Activated B cell treated with CpG ODN at 0.5 μM for 24 hours (primary cell): Measurements from ENCODE around the gene NRARP. TPM values are rescaled to one million over a fixed set of nuclear protein-coding genes. Genes with fewer than 3 reads are reported as not detected.

Experiments used
- ATAC-seq: fragments of 200-7000 bp; cut with Tn5 transposase; one replicate; pipeline ENCODE4 v1.10.0; 2021; ENCODE audit warnings: low read depth, mild to moderate bottlenecking, moderate library complexity
- CTCF ChIA-PET: fragments of 350-600 bp; sonication (Branson Sonifier 250); formaldehyde crosslinking; loops from one replicate; lab custom pipeline; 2021; ENCODE audit warnings: antibody characterized with exemption; lab: Charles Lee
- POLR2A ChIA-PET: fragments of 350-600 bp; sonication (Branson Sonifier 250); formaldehyde crosslinking; loops from one replicate; lab custom pipeline; 2021; ENCODE audit warnings: antibody characterized with exemption; lab: Charles Lee
- DNase-seq: peaks from one replicate; pipeline ENCODE4 v3.0.0; 2022
- H3K27ac Mint-ChIP-seq: one replicate; pipeline ENCODE4 v1.8.0; 2020; ENCODE audit warnings: mixed read lengths
- H3K27me3 Mint-ChIP-seq: one replicate; pipeline ENCODE4 v1.8.0; 2021; ENCODE audit warnings: mixed read lengths
- H3K36me3 Mint-ChIP-seq: one replicate; pipeline ENCODE4 v1.8.0; 2021; ENCODE audit warnings: low read depth, mixed read lengths
- H3K4me1 Mint-ChIP-seq: one replicate; pipeline ENCODE4 v1.8.0; 2021; ENCODE audit warnings: mixed read lengths
- H3K4me3 Mint-ChIP-seq: one replicate; pipeline ENCODE4 v1.8.0; 2020; ENCODE audit warnings: mild to moderate bottlenecking, mixed read lengths
- H3K9me3 Mint-ChIP-seq: one replicate; pipeline ENCODE4 v1.8.0; 2020; ENCODE audit warnings: mixed read lengths
- CTCF ChIP-seq: fragments of 200-600 bp; IDR thresholded peaks from one replicate; pipeline ENCODE4 v1.8.0; 2022; ENCODE audit warnings: antibody characterized with exemption, mild to moderate bottlenecking
- intact Hi-C: fragments of 100-400 bp; cut with micrococcal nuclease; formaldehyde crosslinking; loops from one replicate; pipeline ENCODE4 v1.15.1; 2024
- total RNA-seq: library from RNA; stranded (reverse); gene quantifications from 2 replicates; pipeline ENCODE4 v1.2.3, GENCODE V29; 2022

The NRARP gene
- total RNA-seq, 1 donor from 2014 or later, result 3.0 TPM

DNA sequence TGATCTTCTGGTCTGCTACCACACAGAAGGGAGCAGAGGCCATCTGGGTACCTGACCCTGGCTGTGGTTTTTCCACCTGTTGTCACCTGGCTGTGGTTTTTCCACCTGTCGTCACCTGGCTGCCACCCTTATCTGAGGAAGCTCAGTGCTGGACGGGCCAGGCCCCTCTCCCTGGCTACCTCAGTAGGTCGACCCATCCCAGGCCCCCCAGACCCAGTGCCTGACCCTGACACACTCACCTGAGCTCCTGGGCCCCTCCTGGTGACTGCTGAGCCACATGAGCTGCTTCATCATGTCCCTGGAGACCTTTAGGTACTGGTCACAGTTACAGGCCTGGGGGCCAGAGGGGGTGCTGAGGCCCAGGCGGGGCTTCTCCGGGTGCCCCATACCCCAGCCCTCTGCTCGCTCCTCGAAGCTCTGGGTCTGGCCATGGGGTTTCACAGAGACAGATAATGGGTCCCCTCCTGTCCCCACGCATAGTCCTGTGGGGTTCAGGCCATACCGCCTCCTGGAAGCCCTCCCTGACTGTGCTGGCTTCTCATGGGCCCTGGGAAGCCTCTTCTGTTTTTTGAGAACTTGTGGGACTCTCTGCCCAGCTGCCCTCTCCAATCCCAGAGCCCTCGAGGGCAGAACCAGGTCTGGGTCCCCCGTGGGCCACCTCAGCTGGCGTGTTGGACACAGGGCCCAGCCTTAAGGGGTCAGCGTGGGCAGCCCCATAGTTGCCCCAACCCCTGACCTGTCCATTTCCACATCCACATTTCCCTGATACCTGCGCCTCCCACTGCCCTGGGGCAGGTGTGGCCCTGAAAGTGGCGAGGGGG lies 7.5 kb upstream of the NRARP start:
- POLR2A ChIA-PET, result interaction anchor here (1.7 kb wide), 1 partner anchor 11 kb away, joined by 6 read pairs; no protein-coding TSS in a partner anchor
- intact Hi-C loops, result no loop called here
- no peak for ATAC-seq
- no peak for DNase-seq
- H3K27me3 Mint-ChIP-seq, result no peaks in the 10 kb centered on the region
- no peak for TF ChIP-seq CTCF
- no peak overlapping the region for H3K4me3 Mint-ChIP-seq
- H3K27ac Mint-ChIP-seq, result no peak overlapping the region
- H3K4me1 Mint-ChIP-seq, result peaks cover 7% of the 10 kb centered on the region
- no peaks in the 10 kb centered on the region for H3K36me3 Mint-ChIP-seq
- H3K9me3 Mint-ChIP-seq, result no peaks in the 10 kb centered on the region
- CTCF ChIA-PET, result no interaction called here

DNA sequence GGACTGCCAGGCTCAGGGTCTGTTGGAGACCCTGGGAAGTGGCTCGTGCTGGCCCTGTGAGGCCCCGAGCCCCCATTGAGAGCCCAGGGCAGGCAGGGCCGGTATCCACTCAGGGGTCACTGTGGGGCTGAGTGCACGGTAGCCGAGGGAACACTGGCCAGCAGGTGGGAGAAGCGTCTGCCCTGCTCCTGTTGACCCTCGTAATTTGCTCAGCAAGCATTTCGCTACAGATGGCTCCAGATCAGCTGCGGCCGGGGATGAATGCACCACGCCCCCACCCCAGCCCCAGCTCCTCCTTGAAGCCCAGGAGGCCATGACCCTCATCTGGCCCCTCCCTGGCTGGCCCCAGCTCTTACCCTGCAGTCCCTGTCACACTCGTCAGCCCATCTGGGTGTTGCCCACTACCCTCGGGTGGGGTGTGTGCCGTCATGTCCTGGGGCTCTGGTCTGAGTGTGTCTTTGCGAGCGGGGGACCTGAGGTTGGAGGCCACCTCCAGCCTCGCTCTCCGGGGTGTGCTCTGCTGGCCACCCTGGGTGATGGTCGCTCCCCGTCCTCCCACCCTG lies 6.1 kb upstream of the NRARP start:
- Mint-ChIP-seq H3K27ac (no peak overlapping the region), H3K27me3 (no peaks in the 10 kb centered on the region), H3K9me3 (no peaks in the 10 kb centered on the region), H3K4me3 (no peak overlapping the region), H3K4me1 (peaks cover 7% of the 10 kb centered on the region), H3K36me3 (no peaks in the 10 kb centered on the region)
- POLR2A ChIA-PET, result no interaction called here
- ATAC-seq (no peak), DNase-seq (no peak)
- intact Hi-C loops, result no loop called here
- no peak for TF ChIP-seq CTCF
- CTCF ChIA-PET, result no interaction called here

DNA sequence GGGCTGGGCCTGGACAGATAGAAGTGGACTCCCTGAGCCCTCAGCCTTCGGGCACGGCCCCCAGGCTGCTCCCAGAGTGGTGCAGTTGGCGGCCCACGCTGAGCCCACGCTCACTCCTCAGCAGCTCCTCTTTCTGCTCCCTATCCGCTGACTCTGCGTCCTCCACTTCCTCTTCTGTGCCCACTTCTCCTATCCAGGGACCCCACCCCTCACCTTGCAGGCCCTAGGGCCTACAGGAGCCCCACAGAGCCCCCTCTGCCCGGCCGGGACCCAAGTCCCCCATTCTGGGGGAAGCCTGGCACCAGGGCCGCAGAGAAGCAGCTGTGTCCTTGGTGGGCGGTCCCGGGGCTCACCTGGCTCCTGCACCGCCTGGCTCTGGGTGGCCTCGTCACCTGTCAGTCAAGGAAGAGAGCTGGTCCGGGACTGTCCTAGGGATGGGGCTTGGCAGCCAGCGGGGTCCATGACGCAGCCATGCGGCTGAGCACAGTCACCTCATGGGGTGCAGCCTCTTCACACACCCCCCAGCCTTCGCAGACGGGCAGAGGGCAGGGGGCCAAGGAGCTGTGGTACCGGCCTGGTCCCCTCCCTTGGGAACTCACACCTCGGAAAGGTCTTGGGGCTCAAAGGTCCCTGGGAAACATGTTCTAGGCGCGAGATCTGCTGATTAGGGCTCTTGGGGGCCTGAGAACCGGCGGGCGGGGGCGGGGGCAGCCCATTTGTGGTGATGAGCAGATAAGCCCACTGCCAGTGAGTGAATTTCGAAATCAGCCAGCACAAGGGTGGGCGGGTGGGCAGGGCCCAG lies 5.4 kb upstream of the NRARP start:
- intact Hi-C loops, result no loop called here
- peaks cover 7% of the 10 kb centered on the region for H3K4me1 Mint-ChIP-seq
- no peaks in the 10 kb centered on the region for H3K27me3 Mint-ChIP-seq
- no peak for ATAC-seq
- no peaks in the 10 kb centered on the region for H3K36me3 Mint-ChIP-seq
- no peak overlapping the region for H3K4me3 Mint-ChIP-seq
- H3K27ac Mint-ChIP-seq, result no peak overlapping the region
- ChIA-PET POLR2A (interaction anchor here (0.5 to 1.2 kb wide), 3 partner anchors 14 to 67 kb away, joined by 3 to 4 read pairs (median 3); partner anchors contain the start of gene TUBB4B), CTCF (no interaction called here)
- DNase-seq, result no peak
- TF ChIP-seq CTCF, result no peak
- no peaks in the 10 kb centered on the region for H3K9me3 Mint-ChIP-seq

GRCh38 chr9:137306850-137307254 lies 4.8 kb upstream of the NRARP start:
- no peaks in the 10 kb centered on the region for H3K9me3 Mint-ChIP-seq
- no peak overlapping the region for H3K4me3 Mint-ChIP-seq
- DNase-seq, result no peak
- ChIA-PET POLR2A (interaction anchor here (0.6 to 1.2 kb wide), 3 partner anchors 14 to 66 kb away, joined by 3 to 6 read pairs (median 3); partner anchors contain the start of gene TUBB4B), CTCF (no interaction called here)
- intact Hi-C loops, result no loop called here
- no peak for ATAC-seq
- H3K27ac Mint-ChIP-seq, result no peak overlapping the region
- H3K36me3 Mint-ChIP-seq, result no peaks in the 10 kb centered on the region
- no peak for TF ChIP-seq CTCF
- H3K4me1 Mint-ChIP-seq, result peaks cover 7% of the 10 kb centered on the region
- H3K27me3 Mint-ChIP-seq, result no peaks in the 10 kb centered on the region
